ENCODE data around the gene FOXQ1. TPM values are rescaled to one million over a fixed set of nuclear protein-coding genes. Genes with fewer than 3 reads are reported as not detected.
"Not testable (repeated sequence)": the region's sequence is repeated elsewhere in the genome, so short reads cannot be mapped to it uniquely, and the experiment has no call there.

Gene FOXQ1
- total RNA-seq, 1 donor from 2014 or later, result 0.39 TPM

GRCh38 chr6:1349655-1350054 lies 37.8 kb downstream of the FOXQ1 start:
- Mint-ChIP-seq H3K4me3 (ENCODE audit: unreplicated experiment) (no peak overlapping the region), H3K27ac (ENCODE audit: unreplicated experiment) (no peak overlapping the region), H3K27me3 (ENCODE audit: low read depth, unreplicated experiment) (peaks cover 5% of the 10 kb centered on the region), H3K4me1 (ENCODE audit: low read depth, unreplicated experiment) (no peaks in the 10 kb centered on the region), H3K9me3 (ENCODE audit: unreplicated experiment) (peaks cover 33% of the 10 kb centered on the region), H3K36me3 (ENCODE audit: low read depth, unreplicated experiment) (peaks cover 2% of the 10 kb centered on the region)
- H2AFZ ChIP-seq (ENCODE audit: low read depth, low read length), result no peak overlapping the region
- H3K27me3 ChIP-seq (ENCODE audit: insufficient read depth, low read length), result peaks cover 2% of the 10 kb centered on the region
- DNase-seq (ENCODE audit: low read depth), result no peak
- no peaks in the 10 kb centered on the region for H3K9me3 ChIP-seq (ENCODE audit: insufficient read depth, low read depth, low read length)
- H3K36me3 ChIP-seq (ENCODE audit: insufficient read depth, low read length), result no peaks in the 10 kb centered on the region
- no peak overlapping the region for H3K4me2 ChIP-seq (ENCODE audit: low read length)
- no peak overlapping the region for H3K9ac ChIP-seq (ENCODE audit: low read length)
- no peak overlapping the region for H3K27ac ChIP-seq (ENCODE audit: low read depth, low read length)
- TF ChIP-seq EZH2 (IDR thresholded peaks at IDR 0.05; ENCODE audit: insufficient read depth, low read length) (no peak), CTCF (IDR thresholded peaks at IDR 0.05; ENCODE audit: insufficient read depth, low read depth, low read length) (no peak)
- H4K20me1 ChIP-seq (ENCODE audit: insufficient read depth, low read length), result no peaks in the 10 kb centered on the region
- FAIRE-seq, result no peak
- no peaks in the 10 kb centered on the region for H3K79me2 ChIP-seq (ENCODE audit: insufficient read depth, low read length)
- no peaks in the 10 kb centered on the region for H3K4me1 ChIP-seq (ENCODE audit: insufficient read depth, low read length)
- H3K4me3 ChIP-seq (ENCODE audit: insufficient read depth, low read depth, low read length), result no peak overlapping the region

- Histone ChIP-seq H2AFZ (ENCODE audit: low read depth, low read length) (no peak overlapping the region), H3K9me3 (ENCODE audit: insufficient read depth, low read depth, low read length) (no peaks in the 10 kb centered on the region), H3K4me3 (ENCODE audit: insufficient read depth, low read depth, low read length) (no peak overlapping the region), H3K79me2 (ENCODE audit: insufficient read depth, low read length) (no peaks in the 10 kb centered on the region), H3K4me1 (ENCODE audit: insufficient read depth, low read length) (no peaks in the 10 kb centered on the region), H4K20me1 (ENCODE audit: insufficient read depth, low read length) (no peaks in the 10 kb centered on the region), H3K27ac (ENCODE audit: low read depth, low read length) (no peak overlapping the region), H3K9ac (ENCODE audit: low read length) (no peak overlapping the region), H3K36me3 (ENCODE audit: insufficient read depth, low read length) (no peaks in the 10 kb centered on the region), H3K4me2 (ENCODE audit: low read length) (no peak overlapping the region), H3K27me3 (ENCODE audit: insufficient read depth, low read length) (peaks cover 2% of the 10 kb centered on the region)
- no peak for FAIRE-seq
- peaks cover 9% of the 10 kb centered on the region for H3K27me3 Mint-ChIP-seq (ENCODE audit: low read depth, unreplicated experiment)
- peaks cover 4% of the 10 kb centered on the region for H3K36me3 Mint-ChIP-seq (ENCODE audit: low read depth, unreplicated experiment)
- peaks cover 29% of the 10 kb centered on the region for H3K9me3 Mint-ChIP-seq (ENCODE audit: unreplicated experiment)
- no peak overlapping the region for H3K27ac Mint-ChIP-seq (ENCODE audit: unreplicated experiment)
- no peak for DNase-seq (ENCODE audit: low read depth)
- no peak overlapping the region for H3K4me3 Mint-ChIP-seq (ENCODE audit: unreplicated experiment)
- H3K4me1 Mint-ChIP-seq (ENCODE audit: low read depth, unreplicated experiment), result no peaks in the 10 kb centered on the region
- TF ChIP-seq EZH2 (IDR thresholded peaks at IDR 0.05; ENCODE audit: insufficient read depth, low read length) (no peak), CTCF (IDR thresholded peaks at IDR 0.05; ENCODE audit: insufficient read depth, low read depth, low read length) (no peak)
Measured at GRCh38 chr6:1351381-1352008, 39.6 kb downstream of the FOXQ1 start.

- not testable (repeated sequence) for FAIRE-seq; H2AFZ ChIP-seq (ENCODE audit: low read depth, low read length); H4K20me1 ChIP-seq (ENCODE audit: insufficient read depth, low read length); H3K79me2 ChIP-seq (ENCODE audit: insufficient read depth, low read length); H3K9ac ChIP-seq (ENCODE audit: low read length); H3K27ac ChIP-seq (ENCODE audit: low read depth, low read length); H3K4me3 Mint-ChIP-seq (ENCODE audit: unreplicated experiment); H3K36me3 ChIP-seq (ENCODE audit: insufficient read depth, low read length); H3K4me1 ChIP-seq (ENCODE audit: insufficient read depth, low read length); H3K36me3 Mint-ChIP-seq (ENCODE audit: low read depth, unreplicated experiment); H3K9me3 ChIP-seq (ENCODE audit: insufficient read depth, low read depth, low read length); H3K4me3 ChIP-seq (ENCODE audit: insufficient read depth, low read depth, low read length); H3K4me2 ChIP-seq (ENCODE audit: low read length); H3K4me1 Mint-ChIP-seq (ENCODE audit: low read depth, unreplicated experiment); DNase-seq (ENCODE audit: low read depth); H3K27me3 ChIP-seq (ENCODE audit: insufficient read depth, low read length); H3K27ac Mint-ChIP-seq (ENCODE audit: unreplicated experiment)
- Mint-ChIP-seq H3K27me3 (ENCODE audit: low read depth, unreplicated experiment) (peaks cover 13% of the 10 kb centered on the region), H3K9me3 (ENCODE audit: unreplicated experiment) (peaks cover 24% of the 10 kb centered on the region)
Measured at GRCh38 chr6:1355068-1355467, 43.2 kb downstream of the FOXQ1 start.

- H3K4me3 ChIP-seq (ENCODE audit: insufficient read depth, low read depth, low read length); FAIRE-seq; H3K4me1 ChIP-seq (ENCODE audit: insufficient read depth, low read length); H3K4me3 Mint-ChIP-seq (ENCODE audit: unreplicated experiment); H3K4me2 ChIP-seq (ENCODE audit: low read length); H3K27me3 ChIP-seq (ENCODE audit: insufficient read depth, low read length); H3K27ac ChIP-seq (ENCODE audit: low read depth, low read length); H3K36me3 Mint-ChIP-seq (ENCODE audit: low read depth, unreplicated experiment); H3K27ac Mint-ChIP-seq (ENCODE audit: unreplicated experiment); H2AFZ ChIP-seq (ENCODE audit: low read depth, low read length); H4K20me1 ChIP-seq (ENCODE audit: insufficient read depth, low read length); H3K4me1 Mint-ChIP-seq (ENCODE audit: low read depth, unreplicated experiment); H3K79me2 ChIP-seq (ENCODE audit: insufficient read depth, low read length); H3K36me3 ChIP-seq (ENCODE audit: insufficient read depth, low read length); DNase-seq (ENCODE audit: low read depth); H3K9me3 ChIP-seq (ENCODE audit: insufficient read depth, low read depth, low read length); H3K9ac ChIP-seq (ENCODE audit: low read length); H3K9me3 Mint-ChIP-seq (ENCODE audit: unreplicated experiment): not testable (repeated sequence)
- H3K27me3 Mint-ChIP-seq (ENCODE audit: low read depth, unreplicated experiment), result peaks cover 32% of the 10 kb centered on the region
Measured at GRCh38 chr6:1361717-1362116, 49.8 kb downstream of the FOXQ1 start.
